H1 (cell line): ENCODE results near the gene TRIM29. TPM values are rescaled to one million over a fixed set of nuclear protein-coding genes. Genes with fewer than 3 reads are reported as not detected.

Experiments used
- CTCF ChIA-PET: fragments of 300-600 bp; sonication (Branson Sonifier 250); formaldehyde crosslinking; loops from one replicate; lab custom pipeline; 2021; ENCODE audit not compliant: partially characterized antibody; lab: Charles Lee
- POLR2A ChIA-PET: fragments of 300-600 bp; sonication (Branson Sonifier 250); formaldehyde crosslinking; loops from one replicate; lab custom pipeline; 2021; ENCODE audit warnings: inconsistent platforms; ENCODE audit not compliant: partially characterized antibody; lab: Charles Lee
- DNase-seq, 2 experiments: peaks; one replicate each; pipeline versions ENCODE4 v3.0.0 to v3.0.0-alpha.2; 2010 to 2022; ENCODE audit warnings: low spot score in 2 of 2, low read depth in 1 of 2, mixed read lengths in 1 of 2
- FAIRE-seq: peaks from 2 replicates; lab custom pipeline; 2011; peaks lifted over from hg19 to GRCh38; lab: Jason Lieb, UNC
- H2AFZ ChIP-seq: 2 replicates; pipeline ENCODE4 v1.8.1; 2012; ENCODE audit warnings: low read length, inconsistent platforms
- H2AK5ac ChIP-seq: 2 replicates; pipeline ENCODE4 v1.6.1; 2013; ENCODE audit warnings: low read depth, low read length
- H2BK120ac ChIP-seq: replicated peaks from 2 replicates; pipeline ENCODE3; 2013; ENCODE audit warnings: low read depth, low read length, inconsistent platforms
- H2BK12ac ChIP-seq: 2 replicates; pipeline ENCODE4 v1.6.1; 2013; ENCODE audit warnings: low read depth, low read length
- H2BK15ac ChIP-seq: 2 replicates; pipeline ENCODE4 v1.6.1; 2013; ENCODE audit warnings: low read length
- H2BK20ac ChIP-seq: 2 replicates; pipeline ENCODE4 v1.6.1; 2013; ENCODE audit warnings: low read length
- H2BK5ac ChIP-seq: 2 replicates; pipeline ENCODE4 v1.6.1; 2013; ENCODE audit warnings: low read depth, low read length
- H3K14ac ChIP-seq: 2 replicates; pipeline ENCODE4 v1.6.1; 2013; ENCODE audit warnings: inconsistent platforms; ENCODE audit not compliant: insufficient read length
- H3K18ac ChIP-seq: 2 replicates; pipeline ENCODE4 v1.6.1; 2013; ENCODE audit warnings: low read length; ENCODE audit errors: extremely low read depth
- H3K23ac ChIP-seq: 2 replicates; pipeline ENCODE4 v1.6.1; 2013; ENCODE audit warnings: inconsistent platforms; ENCODE audit not compliant: insufficient read length
- H3K23me2 ChIP-seq: 2 replicates; pipeline ENCODE4 v1.6.1; 2013; ENCODE audit warnings: low read depth, low read length
- H3K27ac ChIP-seq: 2 replicates; pipeline ENCODE4 v1.6.1; 2011; ENCODE audit warnings: low read depth, low read length, inconsistent platforms
- H3K27me3 ChIP-seq, 4 experiments: replicated peaks in 1 of 4; 1 replicate in 1 of 4; 2 replicates in 3 of 4; pipeline versions ENCODE4 v1.6.1 to v1.8.1; 2011 to 2013; ENCODE audit warnings: low read length in 3 of 4, mild to moderate bottlenecking in 3 of 4, inconsistent platforms in 2 of 4, mixed read lengths in 2 of 4, moderate library complexity in 1 of 4; ENCODE audit not compliant: control insufficient read depth in 3 of 4, insufficient read depth in 3 of 4; ENCODE audit errors: extremely low read depth in 1 of 4
- H3K36me3 ChIP-seq, 4 experiments: 2 replicates each; pipeline versions ENCODE4 v1.6.1 to v1.8.1; 2011 to 2013; ENCODE audit warnings: mild to moderate bottlenecking in 4 of 4, low read length in 3 of 4, moderate library complexity in 2 of 4, control low read depth in 1 of 4, inconsistent platforms in 1 of 4; ENCODE audit not compliant: insufficient read depth in 4 of 4, control insufficient read depth in 2 of 4
- H3K4ac ChIP-seq: replicated peaks from 2 replicates; pipeline ENCODE3; 2013; ENCODE audit warnings: low read length, low read depth, mixed read lengths, inconsistent platforms; ENCODE audit not compliant: insufficient read length
- H3K4me1 ChIP-seq, 4 experiments: replicated peaks in 1 of 4; 1 replicate in 1 of 4; 2 replicates in 3 of 4; pipeline versions ENCODE4 v1.6.1 to v1.8.1; 2011 to 2013; ENCODE audit warnings: low read length in 3 of 4, inconsistent platforms in 2 of 4, mixed read lengths in 1 of 4; ENCODE audit not compliant: insufficient read depth in 4 of 4, control insufficient read depth in 3 of 4
- H3K4me2 ChIP-seq, 2 experiments: 2 replicates each; pipeline versions ENCODE4 v1.6.1 to v1.8.1; 2011 to 2013; ENCODE audit warnings: low read depth in 2 of 2, low read length in 2 of 2, control low read depth in 1 of 2, inconsistent platforms in 1 of 2, mild to moderate bottlenecking in 1 of 2; ENCODE audit not compliant: insufficient read depth in 1 of 2
- H3K4me3 ChIP-seq, 4 experiments: fragments of 200-600, 300-600 bp in 1 of 4; sonication (generic), shearing (Covaris generic), sonication (Bioruptor Twin) in 1 of 4; 2 replicates each; pipeline versions ENCODE4 v1.5.1 to v1.8.1; 2011 to 2016; ENCODE audit warnings: low read length in 4 of 4, low read depth in 3 of 4, control low read depth in 2 of 4, inconsistent platforms in 2 of 4, mild to moderate bottlenecking in 2 of 4, mixed read lengths in 1 of 4, moderate library complexity in 1 of 4; ENCODE audit not compliant: insufficient read depth in 2 of 4; ENCODE audit errors: extremely low read depth in 1 of 4
- H3K56ac ChIP-seq: replicated peaks from 2 replicates; pipeline ENCODE3; 2013; ENCODE audit warnings: low read depth, mild to moderate bottlenecking, mixed read lengths, low read length, inconsistent platforms; ENCODE audit not compliant: insufficient read length
- H3K79me1 ChIP-seq: 2 replicates; pipeline ENCODE4 v1.6.1; 2013; ENCODE audit warnings: low read depth, low read length, control low read depth
- H3K79me2 ChIP-seq, 2 experiments: 2 replicates each; pipeline versions ENCODE4 v1.6.1 to v1.8.1; 2012 to 2013; ENCODE audit warnings: low read length in 2 of 2, mild to moderate bottlenecking in 2 of 2, inconsistent platforms in 1 of 2; ENCODE audit not compliant: insufficient read depth in 2 of 2, control insufficient read depth in 1 of 2
- H3K9ac ChIP-seq, 4 experiments: replicated peaks in 1 of 4; 1 replicate in 1 of 4; 2 replicates in 3 of 4; pipeline versions ENCODE4 v1.6.1 to v1.8.1; 2011 to 2013; ENCODE audit warnings: low read depth in 3 of 4, low read length in 3 of 4, control low read depth in 2 of 4, mild to moderate bottlenecking in 2 of 4, moderate library complexity in 2 of 4, inconsistent platforms in 1 of 4; ENCODE audit errors: extremely low read depth in 1 of 4
- H3K9me3 ChIP-seq, 2 experiments: 2 replicates each; pipeline versions ENCODE4 v1.6.1 to v1.8.1; 2012 to 2013; ENCODE audit warnings: mild to moderate bottlenecking in 2 of 2, moderate library complexity in 2 of 2, control low read depth in 1 of 2, inconsistent platforms in 1 of 2, low read depth in 1 of 2, low read length in 1 of 2, mixed read lengths in 1 of 2; ENCODE audit not compliant: insufficient read depth in 2 of 2
- H4K20me1 ChIP-seq, 2 experiments: replicated peaks in 1 of 2; 2 replicates each; pipeline versions ENCODE3 to v1.8.1; 2011 to 2013; ENCODE audit warnings: inconsistent platforms in 2 of 2, low read length in 2 of 2, mild to moderate bottlenecking in 1 of 2; ENCODE audit not compliant: insufficient read depth in 2 of 2, control insufficient read depth in 1 of 2
- H4K5ac ChIP-seq: 2 replicates; pipeline ENCODE4 v1.6.1; 2013; ENCODE audit warnings: low read length, low read depth, mixed read lengths, inconsistent platforms; ENCODE audit not compliant: insufficient read length
- H4K8ac ChIP-seq: 2 replicates; pipeline ENCODE4 v1.8.0; 2013; ENCODE audit warnings: mild to moderate bottlenecking, moderate library complexity, low read length, inconsistent platforms; ENCODE audit not compliant: insufficient read depth; ENCODE audit errors: extremely low read depth
- H4K91ac ChIP-seq: replicated peaks from 2 replicates; pipeline ENCODE3; 2013; ENCODE audit warnings: low read length, mixed read lengths, inconsistent platforms; ENCODE audit not compliant: insufficient read length
- CTCF ChIP-seq, 3 experiments: IDR thresholded peaks; 1 replicate in 2 of 3; 2 replicates in 1 of 3; pipeline versions ENCODE4 v1.5.1 to v1.6.1; 2011; ENCODE audit warnings: low read length in 3 of 3, mild to moderate bottlenecking in 3 of 3, inconsistent platforms in 2 of 3, low read depth in 1 of 3, moderate library complexity in 1 of 3; ENCODE audit not compliant: insufficient read depth in 1 of 3; ENCODE audit errors: control extremely low read depth in 1 of 3
- E2F6 ChIP-seq: IDR thresholded peaks from 2 replicates; pipeline ENCODE4 v1.6.1; 2012; ENCODE audit warnings: inconsistent platforms
- JUN ChIP-seq: IDR thresholded peaks from 2 replicates; pipeline ENCODE4 v1.6.1; 2011; ENCODE audit warnings: low read depth, mild to moderate bottlenecking, improper control_type of control experiment, low read length
- JUND ChIP-seq: IDR thresholded peaks from 2 replicates; pipeline ENCODE4 v1.6.1; 2011; ENCODE audit warnings: mild to moderate bottlenecking, improper control_type of control experiment, low read length
- KDM1A ChIP-seq: fragments of 200-600, 300-600 bp; sonication (generic); IDR thresholded peaks from 2 replicates; pipeline ENCODE4 v1.7.1; 2016; ENCODE audit warnings: mild to moderate bottlenecking, low read length, borderline replicate concordance
- KDM4A ChIP-seq: IDR thresholded peaks from one replicate; pipeline ENCODE4 v1.7.1; 2012; ENCODE audit warnings: low read depth, mild to moderate bottlenecking, moderate library complexity, low read length, inconsistent platforms; ENCODE audit not compliant: severe bottlenecking
- NANOG ChIP-seq: IDR thresholded peaks from 2 replicates; pipeline ENCODE4 v1.6.1; 2011; ENCODE audit warnings: low read length, low read depth, mild to moderate bottlenecking, inconsistent platforms; ENCODE audit not compliant: insufficient read depth, poor library complexity, severe bottlenecking
- POLR2A ChIP-seq, 2 experiments: IDR thresholded peaks; 1 replicate in 1 of 2; 2 replicates in 1 of 2; pipeline ENCODE4 v1.6.1; 2011; ENCODE audit warnings: low read depth in 2 of 2, low read length in 2 of 2, mild to moderate bottlenecking in 2 of 2; ENCODE audit errors: control extremely low read depth in 1 of 2
- RFX5 ChIP-seq: IDR thresholded peaks from 2 replicates; pipeline ENCODE4 v1.6.1; 2011; ENCODE audit warnings: low read depth, low read length, improper control_type of control experiment, borderline replicate concordance
- SP1 ChIP-seq: IDR thresholded peaks from 2 replicates; pipeline ENCODE4 v1.6.1; 2011; ENCODE audit warnings: low read depth, low read length
- TAF1 ChIP-seq: IDR thresholded peaks from 2 replicates; pipeline ENCODE4 v1.6.1; 2011; ENCODE audit warnings: mild to moderate bottlenecking, low read depth, low read length
- TBP ChIP-seq: IDR thresholded peaks from 2 replicates; pipeline ENCODE4 v1.6.1; 2011; ENCODE audit warnings: low read depth, low read length, improper control_type of control experiment
- WGBS, 2 experiments: shearing (Covaris generic) in 1 of 2; methylation state at CpG; one replicate each; pipeline versions ENCODE4 v1.1.6 to v1.1.7; 2013 to 2015; ENCODE audit warnings: low lambda C conversion rate in 2 of 2, mixed read lengths in 2 of 2, inconsistent platforms in 1 of 2, low coverage in 1 of 2, missing lambda C conversion rate in 1 of 2; ENCODE audit not compliant: insufficient replicate concordance in 2 of 2, insufficient coverage in 1 of 2, insufficient read length in 1 of 2; ENCODE audit errors: extremely low coverage in 1 of 2, missing lambda C conversion rate in 1 of 2; 5-methylcytosine and 5-hydroxymethylcytosine counted together
- polyA plus RNA-seq, 7 experiments: library from polyadenylated mRNA; depleted of rRNA in 3 of 7; stranded (reverse) in 5 of 7; unstranded in 2 of 7; fragments of >200 nt in 5 of 7; fragments of 200-250 nt in 2 of 7; gene quantifications; 1 replicate in 5 of 7; 2 replicates in 1 of 7; 4 replicates in 1 of 7; pipeline versions ENCODE4 v1.2.1 to v1.2.3, GENCODE V29; 2011 to 2013; ENCODE audit warnings: missing spikeins in 2 of 7, mixed read lengths in 2 of 7
- total RNA-seq: library from RNA; stranded (reverse); fragmentation: NEBNext Ultra II Directional; extraction: Animal tissue kit (Norgen Biotek cat#: 25700); gene quantifications from 2 replicates; pipeline ENCODE4 v1.2.1, GENCODE V29; 2021

TRIM29 gene
- total and polyA plus RNA-seq, 2 of the 8 experiments (the other 6 are each of a cell fraction or from before 2014, with no cell fraction given) = 0.17 to 0.43 TPM

GRCh38 chr11:120091121-120091520, 46.8 kb downstream of the TRIM29 start:
- H3K36me3 ChIP-seq = no peaks in the 10 kb centered on the region
- TF ChIP-seq JUND (no peak), KDM4A (no peak), POLR2A (IDR thresholded peaks at IDR 0.05; ENCODE audit: control extremely low read depth in 1 of 2, low read depth in 2 of 2, low read length in 2 of 2) (no peak), TAF1 (no peak), SP1 (no peak), JUN (no peak), E2F6 (no peak), NANOG (no peak), KDM1A (no peak), RFX5 (no peak), TBP (no peak), CTCF (IDR thresholded peaks at IDR 0.05; ENCODE audit: control extremely low read depth in 1 of 3, insufficient read depth in 1 of 3, low read depth in 1 of 3, low read length in 3 of 3) (no peak)

More at GRCh38 chr11:120091121-120091520, 46.8 kb downstream of the TRIM29 start:
- H2AK5ac ChIP-seq = no peak overlapping the region
- no peak overlapping the region for H3K9ac ChIP-seq
- DNase-seq = no peak
- peaks cover 2 to 5% of the 10 kb centered on the region in 2 experiments for H3K9me3 ChIP-seq
- H2BK15ac ChIP-seq = no peak overlapping the region
- H3K4me2 ChIP-seq = no peak overlapping the region
- H3K27ac ChIP-seq = no peak overlapping the region
- no peak overlapping the region for H2BK20ac ChIP-seq
- peaks cover 0 to 10% (median 6%) of the 10 kb centered on the region in 4 experiments; a peak in 4 of 7 replicates for H3K27me3 ChIP-seq
- H3K79me2 ChIP-seq = no peaks in the 10 kb centered on the region
- H2BK12ac ChIP-seq = no peak overlapping the region
- H3K23me2 ChIP-seq = no peaks in the 10 kb centered on the region
- H2AFZ ChIP-seq = no peak overlapping the region
- ChIA-PET POLR2A (no interaction called here), CTCF (interaction anchor here (0.9 to 3.0 kb wide), 5 partner anchors 11 to 468 kb away, joined by 3 to 11 read pairs (median 5); no protein-coding TSS in a partner anchor)
- H4K20me1 ChIP-seq = no peaks in the 10 kb centered on the region
- no peak for FAIRE-seq
- H2BK5ac ChIP-seq = no peak overlapping the region
- H3K4me1 ChIP-seq = peaks cover 0 to 3% (median under 1%) of the 10 kb centered on the region in 4 experiments; a peak in 3 of 7 replicates
- H4K5ac ChIP-seq = no peak overlapping the region
- H3K4me3 ChIP-seq = no peak overlapping the region
- no peak overlapping the region for H3K4ac ChIP-seq
- H2BK120ac ChIP-seq = no peak overlapping the region
- H3K79me1 ChIP-seq = no peaks in the 10 kb centered on the region
- H4K91ac ChIP-seq = no peak overlapping the region
- H3K14ac ChIP-seq = no peak overlapping the region
- H3K56ac ChIP-seq = no peak overlapping the region
- no peak overlapping the region; the same call in 1 of the 2 replicates for H3K18ac ChIP-seq
- H3K23ac ChIP-seq = no peak overlapping the region
- WGBS, 2 experiments = 79% methylated on average over 1 of the region's 1 CpG; no CpG with 5 or more reads in 1 of the 2 experiments
- no peak overlapping the region for H4K8ac ChIP-seq
